Measurements from ENCODE around the gene KRTAP12-1.
"Not testable (repeated sequence)": the region's sequence is repeated elsewhere in the genome, so short reads cannot be mapped to it uniquely, and the experiment has no call there.

Gene KRTAP12-1

DNA sequence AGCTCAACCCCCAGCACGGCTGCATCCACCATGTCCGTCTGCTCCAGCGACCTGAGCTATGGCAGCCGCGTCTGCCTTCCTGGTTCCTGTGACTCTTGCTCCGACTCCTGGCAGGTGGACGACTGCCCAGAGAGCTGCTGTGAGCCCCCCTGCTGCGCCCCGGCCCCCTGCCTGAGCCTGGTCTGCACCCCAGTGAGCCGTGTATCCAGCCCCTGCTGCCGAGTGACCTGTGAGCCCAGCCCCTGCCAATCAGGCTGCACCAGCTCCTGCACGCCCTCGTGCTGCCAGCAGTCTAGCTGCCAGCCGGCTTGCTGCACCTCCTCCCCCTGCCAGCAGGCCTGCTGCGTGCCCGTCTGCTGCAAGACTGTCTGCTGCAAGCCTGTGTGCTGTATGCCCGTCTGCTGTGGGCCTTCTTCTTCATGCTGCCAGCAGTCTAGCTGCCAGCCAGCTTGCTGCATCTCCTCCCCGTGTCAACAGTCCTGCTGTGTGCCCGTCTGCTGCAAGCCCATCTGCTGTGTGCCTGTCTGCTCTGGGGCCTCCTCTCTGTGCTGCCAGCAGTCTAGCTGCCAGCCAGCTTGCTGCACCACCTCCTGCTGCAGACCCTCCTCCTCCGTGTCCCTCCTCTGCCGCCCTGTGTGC is 15.3 kb upstream of the KRTAP12-1 start, which contains the start of gene KRTAP10-12:
KRTAP10-12 (plus strand) TSS at position 1 of the 639 bp plus-strand sequence; CDS start at position 31, 30 bp downstream.
- not testable (repeated sequence) for DNase-seq

DNA sequence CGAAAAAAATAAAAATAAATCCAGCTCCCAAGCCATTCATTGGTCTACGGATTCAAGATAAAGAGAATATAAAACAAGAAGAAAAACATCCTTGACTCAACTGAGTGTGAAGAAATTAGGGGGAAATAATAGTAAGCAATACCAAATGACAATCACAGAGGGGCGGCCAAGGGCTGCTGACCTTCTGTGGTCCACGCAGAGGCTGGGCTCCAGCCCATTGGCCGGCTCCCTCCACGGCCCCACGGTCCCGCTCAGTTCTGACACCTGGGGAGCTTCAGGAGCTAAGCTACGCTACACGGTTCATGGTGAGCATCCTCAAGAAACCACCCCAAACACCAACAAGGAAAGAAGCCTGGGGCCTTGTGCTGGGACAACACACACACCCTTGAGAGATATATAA is 14.6 kb upstream of the KRTAP12-1 start:
- DNase-seq = no peak

DNA sequence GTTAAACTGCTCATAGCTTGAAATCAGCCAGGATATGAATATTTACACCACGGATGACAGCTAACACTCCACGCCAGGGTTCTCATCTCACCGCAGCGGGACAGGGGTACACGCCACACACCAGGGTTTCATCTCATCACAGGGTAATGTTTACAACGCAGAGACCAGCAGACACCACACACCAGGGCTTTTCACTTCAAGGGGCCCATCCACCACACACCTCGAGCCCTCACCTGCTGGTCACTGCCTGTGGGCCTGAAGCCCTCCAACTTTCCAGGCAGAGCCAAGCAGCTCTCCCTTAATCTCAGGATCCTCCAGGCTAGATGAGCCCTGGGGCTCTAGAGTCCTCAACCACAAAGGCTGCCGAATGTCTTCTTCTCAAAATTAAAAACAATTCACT is 13.7 kb upstream of the KRTAP12-1 start:
- DNase-seq = no peak

DNA sequence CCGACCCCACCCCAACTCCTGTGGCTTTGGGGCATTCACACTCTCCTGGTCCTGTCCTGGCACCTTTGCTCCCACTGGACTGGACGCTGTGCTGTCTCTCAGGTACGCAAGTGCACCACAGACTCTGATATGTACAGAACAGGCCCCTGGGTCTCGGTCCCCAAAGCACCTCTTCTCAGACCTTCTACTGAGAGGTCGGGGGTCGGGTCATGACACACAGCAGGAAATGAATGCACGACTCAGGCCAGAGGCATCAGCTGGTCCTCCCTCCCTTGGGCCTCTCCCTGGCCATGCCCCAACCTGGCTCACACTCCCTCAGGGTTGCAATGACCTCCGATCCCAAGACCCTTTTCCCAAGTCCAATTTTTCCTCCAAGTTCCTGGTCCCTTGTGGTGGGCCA is 13.2 kb upstream of the KRTAP12-1 start:
- DNase-seq = no peak

DNA sequence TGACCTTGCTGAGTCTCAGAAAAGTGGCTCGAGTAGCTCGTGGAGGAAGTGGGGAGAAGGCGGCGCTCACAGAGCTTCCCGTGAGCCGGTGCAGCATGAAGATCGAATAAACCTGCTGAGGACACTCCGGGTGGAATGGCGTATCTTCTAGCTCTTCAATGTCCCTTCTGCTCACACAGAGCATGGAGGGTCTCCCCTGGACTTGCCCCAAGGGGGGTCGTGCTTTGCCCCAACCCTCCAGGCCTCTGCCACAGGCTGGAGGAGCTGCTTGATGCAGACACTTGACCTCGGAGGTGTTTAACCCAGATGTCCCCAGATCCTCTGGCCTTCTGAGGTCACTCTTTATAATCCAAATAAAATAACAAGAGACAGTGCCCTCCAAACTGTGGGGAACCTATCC is 12.8 kb upstream of the KRTAP12-1 start:
- no peak for DNase-seq

DNA sequence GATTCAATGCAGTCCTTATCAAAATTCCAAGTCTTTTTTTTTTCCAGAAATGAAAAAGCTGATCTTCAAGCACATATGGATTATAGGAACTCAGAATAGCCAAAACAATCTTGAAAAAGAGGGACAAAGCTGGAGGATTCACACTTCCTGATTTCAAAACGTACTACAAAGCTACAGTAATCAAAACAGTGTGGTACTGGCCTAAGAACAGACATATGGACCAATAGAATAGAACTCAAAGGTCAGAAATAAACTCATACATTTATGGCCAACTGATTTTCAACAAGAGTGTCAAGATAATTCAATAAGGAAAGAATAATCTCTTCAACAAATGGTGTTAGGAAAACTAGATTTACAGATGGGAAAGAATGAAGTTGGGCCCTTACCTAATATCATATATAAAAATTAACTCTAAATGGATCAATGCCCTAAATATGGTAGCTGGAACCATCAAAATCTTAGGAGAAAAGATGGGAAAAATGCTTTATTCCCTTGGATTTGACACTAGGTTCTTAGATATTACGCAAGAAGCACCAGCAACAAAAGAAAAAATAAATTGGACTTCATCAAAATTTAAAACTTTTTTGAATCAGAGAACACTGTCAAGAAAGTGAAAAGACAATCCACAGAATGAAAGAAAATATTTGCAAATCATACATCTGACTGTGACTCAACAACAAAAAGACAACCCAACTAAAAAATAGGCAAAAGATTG is 11.0 kb upstream of the KRTAP12-1 start:
- no peak for DNase-seq

DNA sequence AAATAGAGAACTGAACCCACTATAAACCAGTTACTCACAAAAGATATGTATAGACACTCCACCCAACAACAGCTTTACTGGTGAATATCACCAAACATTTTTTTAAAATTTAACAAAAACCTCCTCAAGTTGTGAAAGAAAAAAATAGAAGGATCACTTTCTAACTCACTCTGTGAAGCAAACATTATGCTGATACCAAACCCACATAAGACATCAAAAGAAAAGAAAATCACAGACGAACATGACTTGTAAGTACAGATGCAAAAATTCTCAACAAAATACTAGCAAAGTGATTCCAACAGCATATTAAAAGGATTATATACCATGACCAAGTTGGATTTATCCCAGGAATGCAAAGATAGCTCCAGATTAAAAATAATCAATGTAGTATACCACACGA is 9.7 kb upstream of the KRTAP12-1 start:
- no peak for DNase-seq

DNA sequence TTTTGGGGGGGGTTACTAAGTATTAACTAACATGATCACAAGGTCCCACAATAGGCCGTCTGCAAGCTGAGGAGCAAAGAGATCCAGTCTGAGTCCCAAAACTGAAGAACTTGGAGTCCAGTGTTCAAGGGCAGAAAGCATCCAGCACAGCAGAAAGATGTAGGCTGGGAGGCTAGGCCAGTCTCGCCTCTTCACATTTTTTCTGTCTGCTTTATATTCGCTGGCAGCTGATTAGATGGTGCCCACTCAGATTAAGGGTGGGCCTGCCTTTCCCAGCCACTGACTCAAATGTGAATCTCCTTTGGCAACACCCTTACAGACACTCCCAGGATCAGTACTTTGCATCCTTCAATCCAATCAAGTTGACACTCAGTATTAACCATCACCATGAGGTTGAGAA is 7.8 kb upstream of the KRTAP12-1 start:
- not testable (repeated sequence) for DNase-seq

DNA sequence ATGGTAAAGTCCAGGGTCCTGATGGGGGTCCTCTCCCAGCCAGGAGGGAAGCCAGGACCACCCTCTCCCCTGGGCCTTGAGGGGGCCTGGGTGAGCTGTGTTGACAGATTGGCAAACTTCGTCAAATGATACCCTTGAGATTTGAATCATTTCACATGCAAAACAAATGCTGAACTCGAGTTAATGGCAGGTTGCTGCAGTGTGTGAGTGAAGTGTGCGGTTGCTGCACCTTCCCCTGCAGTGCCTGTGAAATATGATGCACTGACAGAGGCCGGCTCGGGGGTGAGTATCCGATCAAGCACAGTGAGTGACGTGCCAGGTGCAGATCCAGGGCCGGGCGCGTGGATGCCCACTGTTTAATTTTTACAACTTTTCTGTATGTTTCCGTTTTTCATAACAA is 5.7 kb upstream of the KRTAP12-1 start:
- DNase-seq = no peak

DNA sequence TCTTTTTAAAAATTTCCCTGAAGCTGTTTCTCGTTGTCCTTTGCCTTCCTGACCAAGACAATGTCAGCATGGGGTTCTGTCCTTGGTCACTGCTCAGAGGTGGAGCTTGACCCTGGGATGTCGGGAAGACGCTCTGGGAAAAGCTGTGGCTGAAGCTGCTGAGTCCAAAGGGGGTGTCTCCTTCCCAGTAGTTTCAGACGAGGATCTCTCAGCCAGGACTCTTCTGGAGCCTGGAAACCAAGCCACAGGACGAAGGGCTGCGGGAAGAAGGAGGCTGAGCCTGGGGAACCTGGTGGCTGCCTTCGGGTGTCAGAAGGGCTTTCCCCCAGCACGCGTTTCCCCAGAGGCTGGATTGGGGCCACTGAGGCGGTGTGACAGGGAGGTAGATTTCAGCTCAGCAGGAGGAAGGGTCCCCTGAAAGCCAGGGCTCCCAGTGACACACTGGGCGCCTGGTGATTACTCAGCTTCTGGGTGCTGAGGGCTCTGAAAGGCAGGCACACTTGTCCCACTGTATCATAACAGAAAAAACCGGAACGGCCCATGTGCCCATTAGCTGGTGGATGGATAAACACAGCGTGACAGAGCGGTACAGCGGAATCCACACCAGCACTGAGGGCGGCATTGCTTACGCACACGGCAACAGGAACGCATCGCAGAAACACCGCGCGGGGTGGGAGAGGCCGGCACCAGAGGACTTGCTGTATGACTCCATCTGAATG is 5.0 kb upstream of the KRTAP12-1 start:
- DNase-seq = no peak

DNA sequence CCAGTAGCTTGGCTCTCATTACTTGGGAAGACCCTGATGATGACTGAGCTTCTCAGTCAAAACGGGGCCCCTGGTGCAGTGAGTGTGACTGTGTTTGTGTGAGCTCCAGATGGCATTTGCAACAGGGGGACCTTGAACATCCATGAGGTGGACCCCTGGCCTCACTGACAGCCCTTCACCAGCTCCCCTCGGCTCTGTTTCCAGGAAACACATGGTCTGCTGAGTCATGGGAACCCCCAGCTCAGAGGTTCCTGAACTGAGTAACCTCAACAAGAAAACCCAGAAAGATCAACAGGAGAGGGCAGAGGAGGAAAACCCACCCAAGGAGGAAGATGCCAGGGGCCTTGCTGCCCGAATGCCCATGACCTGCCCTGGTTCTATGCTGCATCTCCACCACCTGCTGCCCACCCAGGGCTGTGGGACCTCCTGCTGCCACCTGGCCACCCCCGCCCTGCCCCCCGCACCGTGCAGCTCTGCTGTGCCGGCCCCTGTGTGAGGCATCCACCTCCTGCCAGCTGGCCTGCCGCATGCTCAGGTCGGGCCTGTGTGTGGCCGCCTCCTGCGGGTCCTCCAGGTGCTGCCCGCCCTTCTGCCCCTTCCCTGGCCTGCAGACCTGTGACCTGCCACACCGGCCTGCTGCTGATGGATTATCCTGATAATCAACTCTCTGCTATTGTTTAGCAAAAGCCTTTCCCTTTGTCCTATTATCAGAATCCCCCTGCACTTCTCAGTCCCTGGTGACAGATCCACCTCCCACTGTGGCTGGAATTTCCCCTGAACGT is 4.2 kb upstream of the KRTAP12-1 start:
- no peak for DNase-seq

DNA sequence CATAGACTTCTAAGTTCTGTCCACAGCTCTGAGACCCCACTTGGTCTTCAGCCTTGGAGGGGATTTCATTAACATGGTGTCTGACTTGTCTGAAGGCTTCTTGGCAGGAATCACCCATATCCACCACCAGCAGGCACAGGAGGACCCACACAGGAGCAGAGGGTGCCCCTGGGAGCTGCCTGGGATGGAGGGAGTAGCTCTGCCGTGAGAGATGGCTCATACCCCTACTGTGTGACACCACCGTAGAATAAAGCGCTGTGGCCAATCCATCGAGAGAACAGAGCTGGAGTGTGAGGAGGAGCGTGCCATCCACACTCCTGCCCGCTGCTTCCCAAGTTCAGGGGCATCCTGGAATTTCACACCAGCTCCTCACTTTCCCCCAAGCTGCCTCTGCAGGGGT is 3.1 kb upstream of the KRTAP12-1 start:
- not testable (repeated sequence) for DNase-seq

DNA sequence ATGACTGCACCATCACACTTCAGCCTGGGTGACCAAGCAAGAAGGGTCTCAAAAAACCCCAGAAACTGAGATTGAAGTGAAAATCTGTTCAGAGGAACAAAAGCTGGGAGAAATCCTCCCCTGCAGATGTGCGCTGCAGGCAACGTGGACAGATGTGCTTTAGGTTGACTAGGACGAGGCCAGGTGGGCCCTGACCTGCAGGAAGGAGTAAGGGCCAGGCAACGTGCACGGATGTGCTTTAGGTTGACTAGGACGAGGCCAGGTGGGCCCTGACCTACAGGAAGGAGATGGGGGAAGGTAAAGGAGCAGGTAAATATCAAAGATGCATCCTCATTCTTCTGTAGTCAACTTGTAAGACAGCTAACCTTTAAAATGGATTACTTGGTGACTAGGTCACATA is 2.5 kb upstream of the KRTAP12-1 start:
- no peak for DNase-seq

DNA sequence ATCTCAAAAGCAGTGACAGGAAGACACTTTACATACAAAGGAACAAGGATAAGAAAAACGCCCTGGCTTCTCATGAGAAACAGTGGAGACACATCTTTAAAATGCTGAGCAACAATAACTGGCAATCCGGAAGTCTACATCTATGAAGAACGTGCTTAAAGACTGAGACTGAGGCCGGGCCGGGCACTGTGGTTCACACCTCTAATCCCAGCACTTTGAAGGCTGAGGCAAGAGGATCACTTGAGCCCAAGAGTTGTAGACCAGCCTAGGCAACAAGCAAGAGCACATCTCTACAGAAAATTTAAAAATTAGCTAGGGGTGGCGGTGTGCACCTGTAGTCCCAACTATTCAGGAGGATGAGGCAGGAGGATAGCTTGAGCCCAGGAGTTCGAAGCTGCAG is 2.1 kb upstream of the KRTAP12-1 start:
- no peak for DNase-seq

DNA sequence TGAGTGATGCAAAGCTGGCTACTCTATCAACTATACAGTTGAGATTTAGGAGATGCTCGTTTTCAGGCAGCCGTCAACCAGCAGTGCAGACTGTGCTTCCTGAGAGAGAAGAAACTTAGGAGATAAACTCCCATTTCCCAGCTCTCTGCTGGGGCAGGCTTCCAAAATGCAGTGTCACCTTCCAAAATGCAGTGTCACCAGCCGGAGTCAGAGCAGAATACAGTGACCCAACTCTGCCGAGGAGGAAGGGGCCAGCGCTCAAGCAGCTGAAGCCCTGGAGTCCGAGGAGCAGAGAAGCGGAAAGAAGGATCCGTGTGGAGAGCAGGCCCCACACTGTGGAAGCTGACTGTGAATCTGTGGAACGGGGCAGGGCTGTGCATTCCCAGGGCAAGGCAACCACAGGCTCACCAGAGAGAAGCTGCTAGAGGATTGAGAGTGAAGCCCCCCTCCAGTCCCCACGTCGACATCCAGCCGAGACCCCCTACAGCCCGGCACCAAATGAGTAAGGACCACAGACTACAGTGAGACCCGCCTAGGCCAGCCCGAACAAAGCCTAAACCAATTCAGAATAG is 703 bp upstream of the KRTAP12-1 start:
- no peak for DNase-seq

DNA sequence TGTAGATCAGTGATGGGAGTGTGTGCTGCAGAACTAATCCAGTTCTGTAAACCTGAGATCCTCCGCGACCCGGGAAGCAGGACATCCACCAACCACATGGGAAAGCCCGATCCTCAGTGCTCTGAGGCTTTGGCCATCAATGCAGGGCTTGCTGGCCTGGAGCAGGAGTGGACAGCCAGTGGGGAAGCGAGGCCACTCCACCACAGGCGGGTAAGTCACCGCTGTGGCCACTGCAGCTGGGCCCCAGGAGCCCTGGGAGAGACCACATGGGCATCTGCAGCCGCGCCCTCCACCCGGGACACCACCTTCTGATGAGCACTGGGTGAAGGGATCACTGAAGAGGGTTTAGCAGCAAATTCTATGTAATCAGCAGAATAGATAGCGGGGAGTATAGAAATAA is 811 bp downstream of the KRTAP12-1 start:
- DNase-seq = no peak

DNA sequence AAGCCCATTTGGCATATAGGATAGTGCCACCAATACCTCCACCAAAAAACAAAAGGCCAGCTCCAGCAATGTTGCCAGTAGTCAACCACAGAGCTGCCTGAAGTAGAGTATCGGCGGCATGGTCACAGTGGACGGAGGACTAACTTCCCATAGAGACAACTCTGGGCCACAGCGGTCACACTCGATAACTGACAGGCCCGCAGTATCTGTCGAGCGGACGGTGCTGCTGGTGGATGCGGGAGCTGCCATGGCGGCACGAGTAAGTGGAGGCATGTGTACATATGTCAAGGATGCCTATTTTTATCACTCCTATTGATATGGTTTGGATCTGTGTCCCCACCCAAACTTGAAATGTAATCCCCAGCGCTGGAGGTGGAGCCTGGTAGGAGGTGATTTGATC is 4.1 kb downstream of the KRTAP12-1 start:
- no peak for DNase-seq

DNA sequence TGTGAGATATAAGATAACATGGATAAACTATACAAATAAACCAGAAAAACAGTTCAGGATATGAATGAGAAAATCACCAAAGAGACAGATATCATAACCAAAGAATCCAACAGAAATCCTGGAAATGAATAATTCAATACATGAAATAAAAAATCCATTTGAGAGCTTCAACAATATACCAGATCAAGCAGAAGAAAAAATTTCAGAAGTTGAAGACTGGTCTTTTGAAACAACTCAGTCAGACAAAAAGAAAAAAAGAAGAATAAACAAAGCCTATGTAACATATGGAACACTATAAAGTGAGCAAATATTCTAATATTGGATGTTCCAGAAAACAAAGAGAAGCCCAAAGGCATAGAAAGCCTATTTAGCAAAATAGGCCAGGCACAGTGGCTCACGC is 10.1 kb downstream of the KRTAP12-1 start:
- DNase-seq = no peak

DNA sequence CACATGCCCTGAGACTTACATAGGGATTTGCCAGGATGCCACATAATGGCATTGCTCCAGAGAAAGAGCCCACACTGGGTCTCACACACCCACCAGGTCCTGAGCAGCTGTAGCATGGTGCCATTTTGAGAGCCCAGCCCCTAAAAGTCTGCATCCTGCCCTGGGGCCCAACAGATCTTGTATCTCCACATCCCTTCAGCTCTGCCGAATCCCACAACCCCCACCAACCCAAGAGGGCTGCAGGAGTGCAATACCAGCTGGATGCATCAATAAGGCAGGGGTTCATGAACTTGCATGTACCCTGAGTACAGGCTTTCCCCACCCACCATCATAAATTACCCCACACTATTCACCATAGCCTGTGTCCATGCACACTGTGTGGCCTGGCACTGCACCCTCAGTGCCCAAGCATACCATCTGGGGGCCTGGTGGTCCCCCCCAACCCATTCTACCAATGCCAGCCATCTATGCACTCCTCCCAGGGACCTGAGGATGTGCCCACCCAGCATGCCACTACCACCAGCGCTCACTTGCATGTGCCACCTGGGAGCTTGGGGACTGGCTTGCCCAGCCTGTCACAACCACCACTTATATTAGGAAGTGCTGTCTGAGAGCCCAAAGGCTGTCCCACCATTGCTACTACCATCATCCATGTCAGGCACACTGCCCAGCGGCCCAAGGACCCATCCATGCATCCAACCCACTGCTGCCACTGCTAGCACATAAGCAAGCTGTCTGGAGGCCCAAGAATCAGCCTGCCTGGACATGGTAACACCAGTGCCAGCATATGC is 11.1 kb downstream of the KRTAP12-1 start:
- DNase-seq = no peak

DNA sequence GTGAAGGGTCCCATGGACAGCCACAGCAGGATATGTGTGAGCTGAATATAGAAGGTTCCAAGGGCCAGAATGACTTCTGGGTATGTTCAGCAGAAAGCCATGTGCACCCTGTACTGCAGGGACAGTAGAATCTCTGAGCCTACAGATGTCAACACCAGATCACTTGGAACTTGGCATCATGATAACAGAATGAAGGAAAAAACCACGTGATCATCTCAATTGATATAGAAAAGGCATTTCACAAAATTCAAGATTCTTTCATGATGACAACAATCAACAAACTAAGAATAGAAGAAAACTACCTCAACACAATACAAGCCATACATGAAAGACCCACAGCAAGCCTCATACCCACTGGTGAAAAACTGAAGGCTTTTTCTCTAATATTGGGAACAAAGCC is 14.4 kb downstream of the KRTAP12-1 start:
- no peak for DNase-seq

DNA sequence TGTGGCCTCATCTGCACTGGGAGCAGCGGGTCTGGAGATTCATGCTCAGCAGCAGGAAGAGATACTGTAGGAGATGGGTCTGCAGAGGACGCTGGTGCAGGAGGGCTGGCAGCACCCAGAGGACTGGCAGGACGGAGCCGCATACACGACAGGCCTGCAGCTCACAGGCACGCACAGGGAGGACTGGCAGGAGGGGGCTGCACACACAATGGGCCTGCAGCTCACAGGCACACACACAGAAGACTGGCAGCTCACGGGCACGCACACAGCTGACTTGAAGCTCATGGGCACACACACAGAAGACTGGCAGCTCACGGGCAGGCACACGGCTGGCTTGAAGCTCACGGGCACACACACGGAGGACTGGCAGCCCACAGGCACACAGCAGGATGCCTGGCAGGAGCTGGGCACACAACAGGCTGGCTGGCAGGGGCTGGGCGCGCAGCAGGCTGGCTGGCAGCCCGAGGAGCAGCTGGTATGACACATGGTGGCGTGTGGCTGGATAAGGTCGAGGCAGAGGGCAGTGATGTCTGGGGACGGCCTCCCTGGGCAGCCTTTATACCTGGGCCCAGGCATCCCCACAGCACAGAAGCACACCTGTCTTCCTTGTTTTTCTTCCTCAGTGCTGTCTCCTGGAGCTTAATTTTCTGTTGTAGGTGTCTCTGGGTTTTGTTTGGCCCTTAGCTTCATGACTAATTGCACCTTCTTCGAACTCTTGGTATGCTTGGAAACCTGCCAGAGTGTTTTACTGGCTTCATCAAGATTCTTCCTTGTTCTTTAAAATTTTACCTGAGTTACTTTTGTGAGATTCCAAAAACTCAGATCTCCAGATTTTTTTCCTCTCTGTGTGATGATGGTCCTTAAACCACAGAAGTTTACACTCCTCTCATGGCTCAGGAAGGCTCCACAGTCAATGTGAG is 15.3 kb downstream of the KRTAP12-1 start, which contains the start of gene KRTAP12-2:
KRTAP12-2 (minus strand) TSS at position 527 of the 920 bp plus-strand sequence; CDS start at position 486, 41 bp downstream.
- DNase-seq = no peak
